Breast epithelium (tissue), 3 donors: Measurements from ENCODE around the gene REM2.

ENCODE experiments used
- POLR2AphosphoS5 ChIP-seq, 3 donors: sonication (generic); formaldehyde crosslinking; IDR thresholded peaks; one replicate each; pipeline ENCODE4 v1.6.1; 2017; ENCODE audit warnings: antibody characterized with exemption in 3 of 3
- TF ChIP-seq, protein P1 (sequence below), 3 donors: fragments of 450-650 bp; IDR thresholded peaks; one replicate each; pipeline ENCODE4 v1.5.1; 2016 to 2017; ENCODE audit warnings: antibody characterized with exemption in 3 of 3, mild to moderate bottlenecking in 3 of 3, moderate library complexity in 3 of 3

DNA sequence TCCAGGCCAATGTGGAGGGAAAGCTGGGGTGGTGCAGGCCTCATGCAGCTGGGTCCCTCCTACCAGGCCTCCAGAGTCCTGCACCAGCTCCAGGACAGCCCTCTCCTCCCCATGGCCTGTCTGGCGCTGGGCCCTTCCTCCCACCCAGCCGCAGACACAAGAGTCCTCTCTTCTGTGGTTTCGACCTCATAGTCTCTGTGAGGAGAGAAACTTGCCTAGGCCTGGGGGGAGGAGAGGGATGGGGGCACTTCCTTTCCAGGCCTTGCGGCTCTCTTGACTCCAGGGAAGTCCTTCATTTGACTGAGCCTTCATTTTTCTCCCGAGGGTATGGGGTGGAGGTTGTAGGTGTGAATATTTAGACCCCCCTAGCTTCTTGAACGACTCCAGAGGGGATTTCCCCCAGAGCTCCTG is 44.4 kb upstream of the REM2 start:
- TF ChIP-seq POLR2AphosphoS5 (IDR thresholded peaks at IDR 0.05) = no peak
- TF ChIP-seq, protein P1, sequence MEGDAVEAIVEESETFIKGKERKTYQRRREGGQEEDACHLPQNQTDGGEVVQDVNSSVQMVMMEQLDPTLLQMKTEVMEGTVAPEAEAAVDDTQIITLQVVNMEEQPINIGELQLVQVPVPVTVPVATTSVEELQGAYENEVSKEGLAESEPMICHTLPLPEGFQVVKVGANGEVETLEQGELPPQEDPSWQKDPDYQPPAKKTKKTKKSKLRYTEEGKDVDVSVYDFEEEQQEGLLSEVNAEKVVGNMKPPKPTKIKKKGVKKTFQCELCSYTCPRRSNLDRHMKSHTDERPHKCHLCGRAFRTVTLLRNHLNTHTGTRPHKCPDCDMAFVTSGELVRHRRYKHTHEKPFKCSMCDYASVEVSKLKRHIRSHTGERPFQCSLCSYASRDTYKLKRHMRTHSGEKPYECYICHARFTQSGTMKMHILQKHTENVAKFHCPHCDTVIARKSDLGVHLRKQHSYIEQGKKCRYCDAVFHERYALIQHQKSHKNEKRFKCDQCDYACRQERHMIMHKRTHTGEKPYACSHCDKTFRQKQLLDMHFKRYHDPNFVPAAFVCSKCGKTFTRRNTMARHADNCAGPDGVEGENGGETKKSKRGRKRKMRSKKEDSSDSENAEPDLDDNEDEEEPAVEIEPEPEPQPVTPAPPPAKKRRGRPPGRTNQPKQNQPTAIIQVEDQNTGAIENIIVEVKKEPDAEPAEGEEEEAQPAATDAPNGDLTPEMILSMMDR (IDR thresholded peaks at IDR 0.05) = no peak
